OCI-LY7 (cell line): Measurements from ENCODE around the gene SGTA. TPM values are rescaled to one million over a fixed set of nuclear protein-coding genes. Genes with fewer than 3 reads are reported as not detected.

Experiments used
- BruUV-seq: library from RNA; stranded (reverse); fragments of 400-500 nt; replicated peaks from 2 replicates; lab custom pipeline; 2021; lab: Mats Ljungman, UMichigan
- CTCF ChIA-PET: fragments of 300-600 bp; sonication (Branson Sonifier 250); formaldehyde crosslinking; loops from one replicate; lab custom pipeline; 2022; ENCODE audit warnings: antibody characterized with exemption; ENCODE audit not compliant: unreplicated experiment; lab: Charles Lee
- POLR2A ChIA-PET: fragments of 300-600 bp; sonication (Branson Sonifier 250); formaldehyde crosslinking; loops from one replicate; lab custom pipeline; 2022; ENCODE audit warnings: antibody characterized with exemption; lab: Charles Lee
- DNase-seq: peaks from one replicate; pipeline ENCODE4 v3.0.0-alpha.2; 2015; ENCODE audit warnings: low spot score
- H2AFZ ChIP-seq: fragments of 200-600 bp; sonication (generic), shearing (Covaris generic); 2 replicates; pipeline ENCODE4 v1.6.1; 2014; ENCODE audit warnings: mild to moderate bottlenecking, antibody characterized with exemption, low read length, moderate library complexity
- H3K27ac ChIP-seq: fragments of 200-600 bp; sonication (generic); 2 replicates; pipeline ENCODE4 v1.5.1; 2014; ENCODE audit warnings: mixed run types, low read depth, mild to moderate bottlenecking, moderate library complexity, low read length, inconsistent platforms; ENCODE audit not compliant: poor library complexity, severe bottlenecking
- H3K36me3 ChIP-seq: fragments of 200-600 bp; sonication (generic); 2 replicates; pipeline ENCODE4 v1.6.1; 2014; ENCODE audit warnings: mild to moderate bottlenecking, antibody characterized with exemption, low read length, moderate library complexity, mixed read lengths; ENCODE audit not compliant: insufficient read depth
- H3K4me1 ChIP-seq: fragments of 200-600 bp; sonication (generic); 2 replicates; pipeline ENCODE4 v1.5.1; 2014; ENCODE audit warnings: mild to moderate bottlenecking, low read length; ENCODE audit not compliant: insufficient read depth, poor library complexity, severe bottlenecking
- H3K4me2 ChIP-seq: fragments of 200-600 bp; sonication (generic); 2 replicates; pipeline ENCODE4 v1.6.1; 2014; ENCODE audit warnings: mild to moderate bottlenecking, low read length
- H3K4me3 ChIP-seq: fragments of 200-600 bp; sonication (generic); 2 replicates; pipeline ENCODE4 v1.5.1; 2014; ENCODE audit warnings: mild to moderate bottlenecking, low read depth, low read length; ENCODE audit not compliant: poor library complexity, severe bottlenecking
- H3K79me2 ChIP-seq: fragments of 200-600 bp; sonication (generic); 2 replicates; pipeline ENCODE4 v1.6.1; 2016; ENCODE audit warnings: low read depth, mild to moderate bottlenecking, low read length, moderate library complexity, mixed read lengths; ENCODE audit not compliant: insufficient read depth
- H3K9me2 ChIP-seq: fragments of 200-600 bp; sonication (generic); 2 replicates; pipeline ENCODE4 v1.6.1; 2016; ENCODE audit warnings: mild to moderate bottlenecking, low read length, mixed read lengths; ENCODE audit not compliant: insufficient read depth
- H3K9me3 ChIP-seq: fragments of 200-600 bp; sonication (generic); 2 replicates; pipeline ENCODE4 v1.6.1; 2014; ENCODE audit warnings: mild to moderate bottlenecking, mixed run types, low read length, mixed read lengths
- H4K20me1 ChIP-seq: fragments of 200-600 bp; sonication (generic); 2 replicates; pipeline ENCODE4 v1.6.1; 2014; ENCODE audit warnings: mild to moderate bottlenecking, antibody characterized with exemption, low read length, moderate library complexity, mixed read lengths; ENCODE audit not compliant: insufficient read depth
- CTCF ChIP-seq: fragments of 200-600 bp; sonication (generic); conservative IDR thresholded peaks from 2 replicates; pipeline ENCODE4 v1.5.1; 2014; ENCODE audit warnings: mild to moderate bottlenecking, antibody characterized with exemption, low read length, moderate library complexity, mixed read lengths
- EZH2phosphoT487 ChIP-seq: fragments of 200-600 bp; sonication (generic); IDR thresholded peaks from 2 replicates; pipeline ENCODE4 v1.6.1; 2018; ENCODE audit warnings: low read depth, borderline replicate concordance, mild to moderate bottlenecking, mixed run types, antibody characterized with exemption, low read length, moderate library complexity, mixed read lengths
- intact Hi-C: fragments of 100-400 bp; cut with micrococcal nuclease; formaldehyde crosslinking; loops from one replicate; pipeline ENCODE4 v1.10.0; 2022; ENCODE audit not compliant: unreplicated experiment
- total RNA-seq, 2 experiments: library from RNA; depleted of rRNA in 1 of 2; stranded (reverse); fragments of >200 nt in 1 of 2; shearing (Covaris generic) in 1 of 2; gene quantifications; 2 replicates each; pipeline ENCODE4 v1.2.3, GENCODE V29; 2014 to 2022

Gene SGTA
- total RNA-seq, 2 experiments from 2014 or later = 68.2 to 82.4 TPM

DNA sequence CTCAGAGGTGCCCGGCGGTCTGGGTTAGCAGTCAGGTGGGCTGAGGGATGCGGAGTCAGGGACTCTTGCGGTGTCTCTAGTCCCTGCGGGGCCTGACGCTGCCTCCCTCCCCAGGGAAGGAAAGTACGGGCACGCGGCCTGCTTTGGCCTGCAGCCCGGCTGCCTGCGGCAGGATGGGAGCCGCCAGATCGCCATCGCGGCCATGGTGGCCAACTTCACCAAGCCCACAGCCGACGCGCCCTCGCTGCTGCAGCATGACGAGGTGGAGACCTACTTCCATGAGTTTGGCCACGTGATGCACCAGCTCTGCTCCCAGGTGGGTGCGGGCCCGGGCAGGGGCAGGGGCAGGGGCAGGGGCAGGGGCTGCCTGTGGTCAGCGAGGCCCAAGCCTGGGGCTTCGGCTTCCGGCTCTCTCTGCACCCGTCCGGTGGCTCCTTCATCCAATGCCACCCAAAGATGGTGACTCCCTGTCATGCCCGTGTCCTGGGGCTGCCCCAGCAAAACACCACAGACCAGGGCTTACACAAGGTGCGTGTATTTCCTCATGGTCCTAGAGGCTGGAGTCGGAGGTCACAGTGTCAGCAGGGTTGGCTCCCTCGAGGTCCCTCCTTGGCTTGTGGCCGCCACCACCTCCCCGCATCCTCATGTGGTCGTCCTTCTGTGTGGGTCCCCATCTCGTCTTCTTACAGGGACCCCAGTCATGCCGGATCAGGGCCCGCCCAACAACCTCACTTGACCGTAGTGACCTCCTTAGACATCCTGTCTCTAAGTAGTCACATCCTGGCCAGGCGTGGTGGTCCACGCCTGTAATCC lies 25.3 kb upstream of the SGTA start:
- no peaks in the 10 kb centered on the region for H4K20me1 ChIP-seq
- H3K36me3 ChIP-seq = peaks cover 94% of the 10 kb centered on the region
- H3K9me2 ChIP-seq = no peaks in the 10 kb centered on the region
- DNase-seq = no peak
- BruUV-seq = no TSS peak
- H3K79me2 ChIP-seq = no peaks in the 10 kb centered on the region
- ChIA-PET CTCF (no interaction called here), POLR2A (no interaction called here)
- H3K4me2 ChIP-seq = no peak overlapping the region
- no peak overlapping the region for H2AFZ ChIP-seq
- no peak for TF ChIP-seq EZH2phosphoT487
- TF ChIP-seq CTCF = no peak
- intact Hi-C loops = no loop called here
- no peaks in the 10 kb centered on the region for H3K4me1 ChIP-seq
- no peak overlapping the region for H3K4me3 ChIP-seq
- H3K27ac ChIP-seq = no peak overlapping the region
- H3K9me3 ChIP-seq = no peaks in the 10 kb centered on the region

- Histone ChIP-seq H3K4me3 (no peak overlapping the region), H3K79me2 (no peaks in the 10 kb centered on the region), H4K20me1 (no peaks in the 10 kb centered on the region), H3K4me1 (no peaks in the 10 kb centered on the region), H3K36me3 (peaks cover 94% of the 10 kb centered on the region), H3K9me3 (no peaks in the 10 kb centered on the region), H3K9me2 (no peaks in the 10 kb centered on the region), H2AFZ (no peak overlapping the region), H3K27ac (no peak overlapping the region), H3K4me2 (no peak overlapping the region)
- intact Hi-C loops = no loop called here
- no TSS peak for BruUV-seq
- no peak for TF ChIP-seq EZH2phosphoT487
- no peak for TF ChIP-seq CTCF
- CTCF ChIA-PET = no interaction called here
- DNase-seq = no peak
- POLR2A ChIA-PET = interaction anchor here (0.6 kb wide), 1 partner anchor 439 kb away, joined by 6 read pairs; no protein-coding TSS in a partner anchor
These were observed 24.5 kb upstream of the SGTA start for GRCh38 chr19:2807379-2808128.
